Naive thymus-derived CD4-positive, alpha-beta T cell (primary cell): ENCODE measurements around the gene AOAH. TPM values are rescaled to one million over a fixed set of nuclear protein-coding genes. Genes with fewer than 3 reads are reported as not detected.
A peak's percentile ranks its signal among the peaks of the same experiment; 100 is the strongest.

Experiments
- ATAC-seq: fragments of 150-1000 bp; cut with Tn5 transposase; 2 replicates; pipeline ENCODE4 v1.10.0; 2021; ENCODE audit warnings: mild to moderate bottlenecking, moderate library complexity
- CTCF ChIA-PET: fragments of 350-600 bp; sonication (Branson Sonifier 250); formaldehyde crosslinking; loops from one replicate; lab custom pipeline; 2021; ENCODE audit warnings: antibody characterized with exemption; lab: Charles Lee
- POLR2A ChIA-PET: fragments of 350-600 bp; sonication (Branson Sonifier 250); formaldehyde crosslinking; loops from one replicate; lab custom pipeline; 2021; ENCODE audit warnings: antibody characterized with exemption, inconsistent platforms; lab: Charles Lee
- DNase-seq, 9 donors: peaks; one replicate each; pipeline versions ENCODE4 v3.0.0 to v3.0.0-alpha.2; 2020 to 2022; ENCODE audit warnings: mixed read lengths in 1 of 9
- H3K27ac ChIP-seq: one replicate; pipeline ENCODE4 v1.7.0; 2013; ENCODE audit warnings: mild to moderate bottlenecking, low read depth, low read length, moderate library complexity
- H3K27me3 ChIP-seq, 2 donors: one replicate each; pipeline ENCODE4 v1.7.0; 2013; ENCODE audit warnings: low read length in 2 of 2, mild to moderate bottlenecking in 2 of 2, moderate library complexity in 2 of 2; ENCODE audit not compliant: control insufficient read depth in 2 of 2, insufficient read depth in 2 of 2
- H3K36me3 ChIP-seq, 3 experiments: 1 replicate in 2 of 3; 2 replicates in 1 of 3; pipeline ENCODE4 v1.7.0; 2013; ENCODE audit warnings: low read length in 3 of 3, mild to moderate bottlenecking in 3 of 3, moderate library complexity in 1 of 3; ENCODE audit not compliant: insufficient read depth in 3 of 3, control insufficient read depth in 2 of 3
- H3K4me1 ChIP-seq, 2 donors: one replicate each; pipeline ENCODE4 v1.7.0; 2013; ENCODE audit warnings: low read length in 2 of 2, mild to moderate bottlenecking in 2 of 2, moderate library complexity in 1 of 2; ENCODE audit not compliant: control insufficient read depth in 2 of 2, insufficient read depth in 2 of 2
- H3K4me3 ChIP-seq: 2 replicates; pipeline ENCODE4 v1.7.0; 2013; ENCODE audit warnings: mild to moderate bottlenecking, low read length
- H3K9me3 ChIP-seq, 3 experiments: 1 replicate in 2 of 3; 2 replicates in 1 of 3; pipeline ENCODE4 v1.7.0; 2013; ENCODE audit warnings: low read length in 3 of 3; ENCODE audit not compliant: control insufficient read depth in 2 of 3
- H3K27ac Mint-ChIP-seq, 9 donors: one replicate each; pipeline ENCODE4 v1.8.0; 2020 to 2022; ENCODE audit warnings: mixed read lengths in 9 of 9, mild to moderate bottlenecking in 8 of 9, moderate library complexity in 5 of 9, inconsistent platforms in 2 of 9
- H3K27me3 Mint-ChIP-seq, 5 donors: one replicate each; pipeline ENCODE4 v1.8.0; 2021 to 2022; ENCODE audit warnings: mixed read lengths in 5 of 5, mild to moderate bottlenecking in 1 of 5
- H3K36me3 Mint-ChIP-seq, 5 donors: one replicate each; pipeline ENCODE4 v1.8.0; 2020 to 2022; ENCODE audit warnings: mixed read lengths in 5 of 5, mild to moderate bottlenecking in 3 of 5, inconsistent platforms in 1 of 5
- H3K4me1 Mint-ChIP-seq, 7 donors: one replicate each; pipeline ENCODE4 v1.8.0; 2020 to 2022; ENCODE audit warnings: mixed read lengths in 7 of 7, mild to moderate bottlenecking in 3 of 7, inconsistent platforms in 1 of 7
- H3K4me3 Mint-ChIP-seq, 10 donors: one replicate each; pipeline ENCODE4 v1.8.0; 2020 to 2022; ENCODE audit warnings: mild to moderate bottlenecking in 10 of 10, mixed read lengths in 10 of 10, moderate library complexity in 6 of 10, inconsistent platforms in 2 of 10
- H3K9me3 Mint-ChIP-seq, 11 donors: one replicate each; pipeline ENCODE4 v1.8.0; 2020 to 2022; ENCODE audit warnings: mixed read lengths in 11 of 11, mild to moderate bottlenecking in 4 of 11, inconsistent platforms in 1 of 11, moderate library complexity in 1 of 11
- intact Hi-C, 2 donors: fragments of 100-400 bp; cut with micrococcal nuclease; formaldehyde crosslinking; loops; one replicate each; pipeline ENCODE4 v1.15.1; 2023
- polyA plus RNA-seq, 2 donors: library from polyadenylated mRNA; unstranded; fragments of 300-500 nt; fragmentation: Illumina TruSeq; gene quantifications; one replicate each; pipeline ENCODE4 v1.2.3, GENCODE V29; 2021
- total RNA-seq, 6 experiments: library from RNA in 5 of 6; stranded (reverse) in 5 of 6; gene quantifications; 1 replicate in 5 of 6; 2 replicates in 1 of 6; pipeline ENCODE4 v1.2.3 and lab custom pipeline; 2021 to 2026

The AOAH gene
- total and polyA plus RNA-seq, 7 experiments from 2014 or later = 6.3 to 127 (median 15.5) TPM

GRCh38 chr7:36478745-36479144 lies 245.5 kb downstream of the AOAH start:
- Histone ChIP-seq H3K27me3 (no peaks in the 10 kb centered on the region), H3K27ac (no peak overlapping the region), H3K4me3 (no peak overlapping the region), H3K36me3 (no peaks in the 10 kb centered on the region), H3K4me1 (peaks cover 0 to 4% of the 10 kb centered on the region in 2 donors), H3K9me3 (peaks cover 0 to 6% (median 0%) of the 10 kb centered on the region in 3 experiments)
- intact Hi-C loops = no loop called here
- no peak for ATAC-seq
- ChIA-PET CTCF (no interaction called here), POLR2A (no interaction called here)
- Mint-ChIP-seq H3K27me3 (no peaks in the 10 kb centered on the region), H3K4me3 (no peak overlapping the region), H3K9me3 (peaks cover 0 to 28% (median 18%) of the 10 kb centered on the region in 11 donors), H3K4me1 (peaks cover 4 to 30% (median 19%) of the 10 kb centered on the region in 7 donors), H3K27ac (no peak overlapping the region), H3K36me3 (peaks cover 0 to 21% (median 9%) of the 10 kb centered on the region in 5 donors)
- DNase-seq = no peak

- no peak overlapping the region for H3K27ac ChIP-seq
- peaks cover 0 to 3% (median 0%) of the 10 kb centered on the region in 3 experiments for H3K9me3 ChIP-seq
- ATAC-seq (no peak), DNase-seq (no peak)
- Mint-ChIP-seq H3K36me3 (peaks cover 0 to 12% (median 9%) of the 10 kb centered on the region in 5 donors), H3K27me3 (no peaks in the 10 kb centered on the region), H3K4me1 (peaks cover 4 to 19% (median 15%) of the 10 kb centered on the region in 7 donors), H3K4me3 (no peak overlapping the region), H3K27ac (no peak overlapping the region), H3K9me3 (peaks cover 0 to 18% (median 7%) of the 10 kb centered on the region in 11 donors)
- H3K4me3 ChIP-seq = no peak overlapping the region
- H3K4me1 ChIP-seq = peaks cover 0 to 4% of the 10 kb centered on the region in 2 donors
- H3K27me3 ChIP-seq = no peaks in the 10 kb centered on the region
- intact Hi-C loops = no loop called here
- H3K36me3 ChIP-seq = no peaks in the 10 kb centered on the region
- ChIA-PET CTCF (interaction anchor here (1.0 to 2.0 kb wide), 2 partner anchors 12 to 724 kb away, joined by 3 to 8 read pairs; no protein-coding TSS in a partner anchor), POLR2A (no interaction called here)
Observed at GRCh38 chr7:36475381-36475780, 248.9 kb downstream of the AOAH start.

DNA sequence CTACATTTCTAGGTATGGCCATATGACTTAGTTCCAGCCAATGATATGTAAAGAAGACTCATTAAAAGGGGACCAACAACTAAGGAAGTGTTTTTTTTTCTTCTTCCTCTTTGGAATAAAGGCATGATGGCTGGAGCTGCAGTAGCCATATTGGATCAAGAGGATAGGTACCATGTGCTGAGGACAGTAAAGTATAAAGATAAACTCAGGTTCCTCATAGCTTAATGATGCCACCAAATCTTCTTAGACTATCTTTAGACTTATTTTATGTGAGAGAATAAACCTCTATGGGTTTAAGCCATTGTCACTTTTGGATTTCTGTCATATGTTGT lies 249.3 kb downstream of the AOAH start:
- Mint-ChIP-seq H3K27me3 (peaks cover 0 to 2% (median 0%) of the 10 kb centered on the region in 5 donors), H3K9me3 (peaks cover 0 to 14% (median 3%) of the 10 kb centered on the region in 11 donors), H3K4me3 (no peak overlapping the region), H3K4me1 (peaks cover 4 to 18% (median 11%) of the 10 kb centered on the region in 7 donors), H3K27ac (no peak overlapping the region), H3K36me3 (peaks cover 0 to 11% (median 8%) of the 10 kb centered on the region in 5 donors)
- Histone ChIP-seq H3K36me3 (no peaks in the 10 kb centered on the region), H3K4me1 (peaks cover 0 to 4% of the 10 kb centered on the region in 2 donors), H3K27ac (no peak overlapping the region), H3K4me3 (no peak overlapping the region), H3K9me3 (no peaks in the 10 kb centered on the region), H3K27me3 (no peaks in the 10 kb centered on the region)
- ATAC-seq = no peak
- DNase-seq = no peak
- intact Hi-C loops = no loop called here
- POLR2A ChIA-PET = interaction anchor here (0.6 kb wide), 1 partner anchor 963 kb away, joined by 3 read pairs; no protein-coding TSS in a partner anchor
- CTCF ChIA-PET = interaction anchor here (1.0 to 2.0 kb wide), 2 partner anchors 13 to 724 kb away, joined by 3 to 8 read pairs; no protein-coding TSS in a partner anchor

DNA sequence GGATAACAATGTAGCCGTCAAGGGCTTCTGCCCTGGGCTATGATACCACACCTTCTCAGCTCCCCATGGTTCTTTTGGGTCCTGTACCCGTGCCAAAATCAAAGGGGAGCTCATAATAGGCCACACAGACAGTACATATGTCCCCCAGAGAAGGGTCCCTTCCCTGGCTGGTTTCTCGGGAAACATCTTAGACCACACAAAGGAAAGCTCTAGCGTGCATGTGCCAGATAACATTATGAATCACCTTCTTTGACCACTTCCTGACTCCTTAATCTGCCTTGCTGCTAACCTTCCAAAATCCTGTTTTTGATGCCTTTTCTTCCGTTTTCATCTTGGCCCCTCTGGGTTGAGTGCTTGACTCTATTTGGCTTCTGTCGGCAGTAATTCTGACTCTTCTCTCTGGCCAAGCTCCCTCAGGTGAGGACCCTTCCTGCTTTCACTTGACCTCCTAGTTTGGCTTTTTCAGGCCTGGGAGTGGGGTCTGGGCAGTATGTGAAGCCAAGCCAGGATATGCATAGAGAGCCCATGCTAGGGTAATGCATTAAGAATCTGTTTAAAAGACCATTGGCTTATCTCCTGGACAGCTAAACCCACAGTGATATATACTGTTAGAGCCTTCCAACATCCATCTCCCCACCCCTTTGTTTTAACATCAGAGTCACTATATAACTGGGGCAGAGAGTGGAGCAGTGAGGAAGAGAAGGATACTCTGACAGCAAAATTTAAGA lies 249.8 kb downstream of the AOAH start:
- CTCF ChIA-PET = interaction anchor here (1.0 to 2.0 kb wide), 2 partner anchors 13 to 724 kb away, joined by 3 to 8 read pairs; no protein-coding TSS in a partner anchor

GRCh38 chr7:36473454-36474282 lies 250.6 kb downstream of the AOAH start:
- intact Hi-C loops = loop anchor here (1.0 kb wide), 1 partner anchor 709 kb away; no protein-coding TSS in a partner anchor
- DNase-seq (peak in 2 of 9 donors; percentile 21 to 30), ATAC-seq (peak; percentile 24)
- Histone ChIP-seq H3K4me3 (no peak overlapping the region), H3K36me3 (no peaks in the 10 kb centered on the region), H3K27me3 (no peaks in the 10 kb centered on the region), H3K9me3 (no peaks in the 10 kb centered on the region), H3K4me1 (peaks cover 0 to 4% of the 10 kb centered on the region in 2 donors), H3K27ac (no peak overlapping the region)
- no peak overlapping the region for H3K27ac Mint-ChIP-seq
- peaks cover 0 to 4% (median 0%) of the 10 kb centered on the region in 11 donors for H3K9me3 Mint-ChIP-seq
- no peak overlapping the region for H3K4me3 Mint-ChIP-seq
- POLR2A ChIA-PET = interaction anchor here (0.9 kb wide), 1 partner anchor 392 kb away, joined by 3 read pairs; no protein-coding TSS in a partner anchor
- peaks cover 0 to 3% (median 0%) of the 10 kb centered on the region in 5 donors for H3K27me3 Mint-ChIP-seq
- CTCF ChIA-PET = interaction anchor here (1.0 to 2.0 kb wide), 2 partner anchors 706 to 725 kb away, joined by 3 to 8 read pairs; no protein-coding TSS in a partner anchor
- peaks cover 0 to 4% (median 0%) of the 10 kb centered on the region in 5 donors for H3K36me3 Mint-ChIP-seq
- H3K4me1 Mint-ChIP-seq = peaks cover 0 to 17% (median 6%) of the 10 kb centered on the region in 7 donors

More for the DNA sequence above, 249.8 kb downstream of the AOAH start:
- Histone ChIP-seq H3K4me1 (peaks cover 0 to 4% of the 10 kb centered on the region in 2 donors), H3K9me3 (no peaks in the 10 kb centered on the region), H3K36me3 (no peaks in the 10 kb centered on the region), H3K4me3 (no peak overlapping the region), H3K27ac (no peak overlapping the region), H3K27me3 (no peaks in the 10 kb centered on the region)
- DNase-seq (peak in 1 of 9 donors; percentile 2), ATAC-seq (peak; percentile 16)
- H3K9me3 Mint-ChIP-seq = peaks cover 0 to 8% (median 0%) of the 10 kb centered on the region in 11 donors
- peak overlapping the region in 2 of 10 donors; percentile 10 to 40 for H3K4me3 Mint-ChIP-seq
- H3K4me1 Mint-ChIP-seq = peaks cover under 1 to 17% (median 6%) of the 10 kb centered on the region in 7 donors
- intact Hi-C loops = no loop called here
- POLR2A ChIA-PET = interaction anchor here (0.6 to 0.9 kb wide), 2 partner anchors 391 to 964 kb away, joined by 3 read pairs; no protein-coding TSS in a partner anchor
- H3K36me3 Mint-ChIP-seq = peaks cover 0 to 9% (median 4%) of the 10 kb centered on the region in 5 donors
- H3K27me3 Mint-ChIP-seq = peaks cover 0 to 3% (median 0%) of the 10 kb centered on the region in 5 donors
- H3K27ac Mint-ChIP-seq = peak overlapping the region in 2 of 9 donors; percentile 15 to 30
